C4-2B (cell line): ENCODE data around the gene MYL10.

Source experiments
- ZFX ChIP-seq: fragments of 450-650 bp; IDR thresholded peaks from 2 replicates; pipeline ENCODE4 v1.6.1; 2017
- TF ChIP-seq, protein P1 (sequence below): fragments of 450-650 bp; conservative IDR thresholded peaks from 2 replicates; pipeline ENCODE4 v1.5.1; 2017; ENCODE audit warnings: mild to moderate bottlenecking

DNA sequence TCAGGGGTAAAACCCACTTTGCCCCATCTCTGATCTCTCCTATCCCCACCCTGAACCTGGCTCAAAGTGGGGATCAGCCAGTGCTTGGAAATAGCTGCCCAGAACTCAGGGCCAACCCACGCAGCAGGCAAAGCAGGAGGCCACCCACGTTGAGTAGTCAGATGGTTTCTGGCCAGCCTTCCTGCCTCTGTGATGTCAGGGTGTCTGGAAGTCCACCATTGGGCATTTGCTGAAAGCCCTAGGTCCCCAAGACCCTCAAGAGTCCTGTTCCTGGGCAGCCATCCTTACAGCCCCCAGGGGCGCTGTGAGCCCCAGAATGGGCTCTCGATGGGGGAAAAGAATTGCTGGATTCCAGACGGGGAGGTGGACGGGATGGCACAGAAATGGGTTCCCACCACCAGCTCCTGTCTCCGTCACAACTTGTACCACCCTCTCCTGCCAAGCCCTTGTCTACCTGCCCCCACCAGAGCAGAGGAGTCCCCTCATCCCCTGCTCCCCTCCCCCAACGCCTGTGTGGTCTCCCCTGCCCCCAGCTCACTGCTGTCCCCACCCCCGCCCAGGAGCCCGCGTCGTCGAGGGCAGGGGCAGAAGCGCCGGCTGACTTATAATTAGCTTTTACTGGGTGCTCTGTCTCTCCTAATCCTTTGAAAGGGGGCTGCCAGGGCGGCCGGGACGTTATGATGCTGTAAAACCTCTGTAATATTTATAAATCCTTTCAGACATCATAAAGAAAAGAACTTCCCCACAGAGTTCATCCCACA is 3.9 kb downstream of the MYL10 start:
- TF ChIP-seq, protein P1, sequence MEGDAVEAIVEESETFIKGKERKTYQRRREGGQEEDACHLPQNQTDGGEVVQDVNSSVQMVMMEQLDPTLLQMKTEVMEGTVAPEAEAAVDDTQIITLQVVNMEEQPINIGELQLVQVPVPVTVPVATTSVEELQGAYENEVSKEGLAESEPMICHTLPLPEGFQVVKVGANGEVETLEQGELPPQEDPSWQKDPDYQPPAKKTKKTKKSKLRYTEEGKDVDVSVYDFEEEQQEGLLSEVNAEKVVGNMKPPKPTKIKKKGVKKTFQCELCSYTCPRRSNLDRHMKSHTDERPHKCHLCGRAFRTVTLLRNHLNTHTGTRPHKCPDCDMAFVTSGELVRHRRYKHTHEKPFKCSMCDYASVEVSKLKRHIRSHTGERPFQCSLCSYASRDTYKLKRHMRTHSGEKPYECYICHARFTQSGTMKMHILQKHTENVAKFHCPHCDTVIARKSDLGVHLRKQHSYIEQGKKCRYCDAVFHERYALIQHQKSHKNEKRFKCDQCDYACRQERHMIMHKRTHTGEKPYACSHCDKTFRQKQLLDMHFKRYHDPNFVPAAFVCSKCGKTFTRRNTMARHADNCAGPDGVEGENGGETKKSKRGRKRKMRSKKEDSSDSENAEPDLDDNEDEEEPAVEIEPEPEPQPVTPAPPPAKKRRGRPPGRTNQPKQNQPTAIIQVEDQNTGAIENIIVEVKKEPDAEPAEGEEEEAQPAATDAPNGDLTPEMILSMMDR: no peak
- TF ChIP-seq ZFX: no peak
